ENCODE data around the gene GASK1A.
A peak's percentile ranks its signal among the peaks of the same experiment; 100 is the strongest.

- TF ChIP-seq, protein P1, sequence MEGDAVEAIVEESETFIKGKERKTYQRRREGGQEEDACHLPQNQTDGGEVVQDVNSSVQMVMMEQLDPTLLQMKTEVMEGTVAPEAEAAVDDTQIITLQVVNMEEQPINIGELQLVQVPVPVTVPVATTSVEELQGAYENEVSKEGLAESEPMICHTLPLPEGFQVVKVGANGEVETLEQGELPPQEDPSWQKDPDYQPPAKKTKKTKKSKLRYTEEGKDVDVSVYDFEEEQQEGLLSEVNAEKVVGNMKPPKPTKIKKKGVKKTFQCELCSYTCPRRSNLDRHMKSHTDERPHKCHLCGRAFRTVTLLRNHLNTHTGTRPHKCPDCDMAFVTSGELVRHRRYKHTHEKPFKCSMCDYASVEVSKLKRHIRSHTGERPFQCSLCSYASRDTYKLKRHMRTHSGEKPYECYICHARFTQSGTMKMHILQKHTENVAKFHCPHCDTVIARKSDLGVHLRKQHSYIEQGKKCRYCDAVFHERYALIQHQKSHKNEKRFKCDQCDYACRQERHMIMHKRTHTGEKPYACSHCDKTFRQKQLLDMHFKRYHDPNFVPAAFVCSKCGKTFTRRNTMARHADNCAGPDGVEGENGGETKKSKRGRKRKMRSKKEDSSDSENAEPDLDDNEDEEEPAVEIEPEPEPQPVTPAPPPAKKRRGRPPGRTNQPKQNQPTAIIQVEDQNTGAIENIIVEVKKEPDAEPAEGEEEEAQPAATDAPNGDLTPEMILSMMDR (IDR thresholded peaks at IDR 0.05; ENCODE audit: borderline replicate concordance, extremely low read depth, low read length, poor library complexity, severe bottlenecking), result peak; percentile 84
- TF ChIP-seq EZH2 (IDR thresholded peaks at IDR 0.05; ENCODE audit: borderline replicate concordance, low read depth, low read length, severe bottlenecking), result no peak
These were observed 17.5 kb upstream of the GASK1A start for GRCh38 chr3:42961633-42962032.
